NOMO-1 treated with dmso at 0.1 percent for 144 hours (cell line): Measurements from ENCODE around the gene TMEM236.

ENCODE experiments used
- DNase-seq: peaks from one replicate; lab custom pipeline; 2025; ENCODE audit not compliant: unreplicated experiment; lab: John Stamatoyannopoulos, UW

TMEM236 gene

DNA sequence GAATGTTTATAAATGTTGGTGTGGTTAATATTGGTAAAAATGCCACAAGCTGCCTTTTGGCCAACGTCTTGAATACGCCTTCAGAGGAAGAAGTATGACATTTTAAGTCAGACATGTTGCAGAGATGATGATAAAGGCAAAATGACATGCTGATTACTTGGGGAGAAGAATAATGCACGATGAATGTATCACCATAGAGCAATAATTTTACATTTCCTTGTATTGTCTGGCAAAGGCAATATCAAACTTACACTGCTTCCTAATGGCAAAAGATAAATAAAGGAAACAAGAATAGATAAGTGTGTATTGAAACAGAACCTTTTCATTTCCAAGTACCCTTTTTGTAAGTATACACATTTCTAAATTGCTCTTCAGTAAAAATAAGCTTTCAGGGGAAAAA lies 65.8 kb downstream of the TMEM236 start:
- DNase-seq, result no peak

DNA sequence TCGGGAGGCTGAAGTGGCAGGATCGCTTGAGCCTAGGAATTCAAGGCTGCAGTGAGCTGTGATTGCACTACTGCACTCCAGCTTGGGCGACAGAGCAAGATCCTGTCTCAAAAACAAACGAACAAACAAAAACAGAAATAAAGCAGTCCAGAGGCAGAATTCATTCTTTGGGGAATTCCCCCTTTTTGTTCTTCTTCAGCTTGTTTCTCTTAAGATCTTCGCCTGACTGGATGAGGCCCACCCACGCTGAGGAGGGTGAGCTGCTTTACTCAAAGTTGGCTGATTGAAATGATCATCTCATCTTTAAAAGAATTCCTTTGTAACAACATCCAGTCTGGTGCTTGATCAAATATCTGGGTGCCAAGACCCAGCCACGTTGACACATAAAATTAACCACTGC lies 67.8 kb downstream of the TMEM236 start:
- DNase-seq, result no peak

DNA sequence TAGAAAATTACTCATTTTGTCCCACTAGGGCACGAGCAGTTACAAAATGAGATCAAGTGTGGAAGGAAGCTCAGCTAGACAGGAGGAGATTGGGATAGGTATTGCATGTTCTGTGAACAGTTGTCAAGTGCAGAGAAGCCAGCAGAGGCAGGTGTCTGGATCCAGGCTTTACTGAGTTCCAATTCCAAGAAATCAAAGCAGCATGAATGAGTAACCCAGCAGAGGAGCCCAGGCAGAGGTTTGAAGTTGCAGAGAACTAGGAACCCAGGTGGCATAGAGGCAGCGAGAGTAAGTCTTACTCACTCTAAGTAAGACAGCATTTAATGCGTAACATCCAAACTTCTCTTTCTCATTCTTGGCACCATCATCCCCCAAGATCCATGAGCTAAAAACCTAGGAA lies 68.9 kb downstream of the TMEM236 start:
- DNase-seq, result no peak

DNA sequence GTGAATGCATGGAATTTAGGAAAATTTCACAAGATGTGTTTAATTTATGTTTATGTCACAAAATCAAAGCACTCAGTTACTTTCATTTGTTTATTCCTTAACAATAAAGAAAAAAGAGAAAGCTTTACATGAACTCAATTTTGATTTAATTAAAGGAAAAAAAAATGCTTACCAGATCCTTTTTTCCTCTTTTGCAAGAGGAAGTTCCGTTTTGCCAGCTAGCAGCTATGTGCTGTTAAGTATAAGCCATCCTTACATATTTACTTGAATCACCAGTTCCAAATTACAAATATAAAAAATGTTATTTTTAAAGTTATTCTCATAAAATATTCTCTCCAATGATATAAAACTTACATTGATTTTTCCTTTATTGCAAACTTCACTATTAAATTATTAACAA lies 69.9 kb downstream of the TMEM236 start:
- no peak for DNase-seq

DNA sequence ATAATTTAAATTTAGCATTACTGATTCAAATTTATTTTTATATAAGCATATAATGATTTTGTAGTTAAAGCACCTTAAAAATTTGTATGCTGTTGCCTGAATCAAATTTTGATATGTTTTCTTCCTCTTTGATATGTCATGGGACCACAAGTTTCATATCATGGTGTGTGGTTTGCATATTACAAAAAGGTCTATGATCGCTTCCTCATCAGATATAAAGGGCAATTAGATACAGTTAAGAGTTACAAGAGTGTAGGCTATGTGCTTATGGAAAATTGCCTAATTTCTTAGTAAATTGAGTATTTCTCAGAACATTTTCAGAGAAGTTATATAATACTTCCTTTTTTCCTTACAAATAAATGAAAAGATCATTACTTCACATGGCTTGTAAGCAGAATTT lies 79.3 kb downstream of the TMEM236 start:
- DNase-seq, result no peak

DNA sequence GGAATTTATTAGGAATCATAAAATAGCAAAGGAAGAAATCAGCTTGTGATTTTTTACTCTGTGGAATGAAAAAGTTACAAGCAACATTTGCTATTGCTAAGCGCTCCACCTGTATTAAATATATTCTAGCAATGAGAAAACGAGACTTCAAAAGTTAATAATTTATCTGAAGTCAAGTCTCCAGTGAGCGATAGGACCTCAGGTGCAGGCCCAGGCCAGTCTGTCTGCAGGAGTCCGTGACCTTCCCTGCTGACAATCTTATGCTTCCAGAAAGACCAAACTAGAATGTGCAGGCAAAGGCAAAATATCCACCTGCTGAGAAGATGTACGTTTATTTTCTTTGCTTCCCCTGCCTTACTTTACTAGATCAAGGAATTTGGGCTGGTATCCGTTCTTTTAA lies 79.9 kb downstream of the TMEM236 start:
- DNase-seq, result no peak

DNA sequence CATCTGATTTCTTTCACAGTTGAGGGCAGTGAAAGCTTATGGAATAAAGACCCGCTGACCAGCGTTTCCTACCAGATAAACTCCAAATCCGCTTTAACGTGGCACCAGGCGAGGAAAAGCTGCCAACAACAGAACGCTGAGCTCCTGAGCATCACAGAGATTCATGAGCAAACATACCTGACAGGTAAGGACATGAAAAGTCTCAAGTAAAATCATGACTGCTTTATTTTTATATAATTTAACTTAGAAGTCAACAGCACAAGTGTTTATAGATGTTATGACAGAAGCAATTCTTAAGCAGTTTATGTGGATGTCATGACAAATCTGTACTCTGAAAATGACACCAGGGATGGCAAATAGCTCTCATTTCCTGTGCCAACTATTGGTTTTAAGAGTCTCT lies 81.7 kb downstream of the TMEM236 start:
- no peak for DNase-seq

DNA sequence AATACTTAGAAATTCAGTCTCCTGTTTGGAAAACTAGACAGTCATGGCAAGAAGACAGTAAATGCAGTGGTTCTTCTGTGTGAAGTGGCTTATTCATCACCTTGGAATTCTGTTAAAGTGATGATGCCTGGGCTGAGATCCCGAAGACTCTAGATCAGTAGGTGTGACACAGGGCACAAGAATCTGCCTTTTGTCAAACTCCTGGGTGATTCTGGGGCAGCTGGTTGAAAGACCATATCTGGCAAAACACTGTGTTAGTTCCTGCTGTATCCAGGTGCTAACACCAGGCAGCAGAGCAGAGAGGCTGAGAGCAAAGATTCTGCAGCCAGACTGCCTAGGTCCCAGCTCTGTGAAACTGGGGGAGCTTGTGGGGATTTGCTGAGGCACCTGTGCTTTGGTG lies 83.7 kb downstream of the TMEM236 start:
- DNase-seq, result no peak

DNA sequence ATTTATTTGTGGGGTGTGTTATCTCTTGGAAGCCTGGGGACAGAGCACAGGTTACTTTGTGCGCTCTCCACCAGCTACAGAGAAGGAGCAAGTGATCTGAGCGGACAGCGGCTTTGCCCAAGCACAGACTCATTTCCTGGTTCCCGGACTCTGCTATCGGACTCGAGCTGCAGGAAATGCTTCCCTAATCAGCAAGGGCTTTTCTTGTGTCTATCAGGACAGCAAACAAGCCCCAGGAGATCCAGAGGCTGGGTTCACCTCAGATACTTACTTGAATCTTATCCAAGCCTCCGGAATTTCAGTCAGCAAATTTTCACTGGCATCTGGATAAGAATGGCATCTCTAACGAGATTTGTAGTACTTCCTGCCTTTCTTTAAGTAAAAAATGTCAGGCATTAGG lies 84.9 kb downstream of the TMEM236 start:
- no peak for DNase-seq

DNA sequence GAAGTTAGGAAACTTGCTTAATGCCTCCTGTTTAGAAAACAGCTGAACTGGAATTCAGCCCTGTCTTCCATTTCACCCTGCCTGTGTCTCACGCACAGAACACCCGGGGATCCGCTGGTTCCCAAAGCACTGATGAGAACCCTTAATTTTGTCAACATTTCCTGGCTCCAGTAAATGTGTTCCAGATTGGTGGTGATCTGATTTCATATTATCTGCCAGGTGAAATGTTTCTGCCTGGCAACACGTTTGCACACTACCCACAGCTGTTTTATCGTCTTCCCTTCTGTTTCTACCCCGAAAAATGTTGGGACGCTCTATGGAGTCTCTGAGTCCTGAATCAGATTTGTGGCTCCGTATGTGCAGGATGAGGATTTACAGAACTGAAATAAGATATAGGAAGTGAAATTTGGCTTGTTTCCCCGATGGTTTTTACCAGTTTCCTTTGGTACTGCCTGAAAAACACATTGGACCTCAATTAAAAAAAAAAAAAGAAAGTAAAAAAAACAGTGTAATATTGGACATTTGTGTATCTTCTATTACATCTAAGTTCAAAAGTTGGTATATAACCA lies 86.2 kb downstream of the TMEM236 start:
- DNase-seq, result peak; percentile 33

DNA sequence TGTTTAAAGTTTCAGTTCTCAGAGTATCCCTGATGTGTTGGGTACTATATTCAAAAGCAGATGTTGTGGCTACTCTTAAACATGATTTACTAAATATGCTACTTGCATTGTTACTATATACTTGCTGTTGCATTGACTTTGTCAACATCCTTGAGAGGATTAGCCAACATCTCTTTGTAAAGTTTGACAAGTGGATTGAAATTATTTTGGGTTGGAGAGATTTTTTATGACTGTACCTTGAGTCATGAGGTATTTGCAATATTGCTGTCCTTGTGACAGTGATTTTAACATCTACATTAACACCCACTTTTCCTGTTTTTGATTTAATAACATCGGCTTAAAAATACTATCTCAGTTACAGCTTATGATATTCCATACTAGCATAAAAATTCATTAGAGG lies 89.0 kb downstream of the TMEM236 start:
- DNase-seq, result no peak

DNA sequence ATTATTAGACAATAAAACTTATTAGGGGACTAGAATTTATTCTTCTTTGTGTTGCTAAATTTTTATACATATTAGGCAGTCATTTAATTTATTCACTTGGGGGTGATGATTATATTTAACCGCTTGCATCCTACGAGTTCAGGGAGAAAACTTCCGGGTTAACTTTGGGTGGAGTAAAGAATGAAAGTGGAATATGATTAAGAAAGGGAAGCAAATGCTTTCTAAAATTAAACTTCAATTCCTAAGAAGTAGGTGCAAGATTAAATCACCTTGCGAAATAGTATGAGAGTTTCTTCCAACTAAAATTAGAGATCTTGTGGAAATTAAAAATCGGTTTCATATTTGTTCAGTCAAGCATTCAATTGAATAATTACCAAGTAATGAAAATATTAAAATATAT lies 90.6 kb downstream of the TMEM236 start:
- DNase-seq, result no peak

DNA sequence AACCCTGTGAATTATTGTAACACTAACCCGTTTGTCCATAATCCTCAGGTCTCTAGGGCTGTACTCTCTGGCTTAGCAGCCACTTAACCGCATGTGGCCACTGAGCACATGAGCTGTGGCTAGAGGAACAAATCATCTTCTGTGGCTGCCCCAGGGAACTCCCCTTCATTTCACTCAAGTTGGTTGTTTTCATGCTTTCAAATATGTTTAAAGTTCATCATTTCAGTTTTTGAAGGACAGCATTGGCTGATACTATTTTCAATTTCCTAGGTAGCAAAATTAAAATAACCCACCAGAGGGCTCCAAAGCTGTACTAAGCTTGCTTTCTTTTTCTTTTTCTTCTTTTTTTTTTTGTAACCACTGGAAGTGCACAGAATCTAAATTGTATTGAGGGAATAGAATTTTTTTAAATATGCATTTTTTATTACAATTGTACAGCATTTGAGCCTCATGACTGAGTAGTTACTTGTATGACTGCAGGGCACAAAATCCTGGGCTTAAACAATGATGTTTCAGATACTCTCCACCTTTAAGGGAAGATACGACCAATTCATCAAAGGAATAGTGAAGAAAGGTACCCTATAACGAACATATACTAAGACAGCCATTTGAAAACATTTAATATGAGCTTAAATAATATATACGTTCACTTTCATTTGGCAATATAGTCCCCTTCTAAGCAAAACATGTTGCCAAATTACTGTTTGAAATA lies 95.7 kb downstream of the TMEM236 start:
- no peak for DNase-seq

DNA sequence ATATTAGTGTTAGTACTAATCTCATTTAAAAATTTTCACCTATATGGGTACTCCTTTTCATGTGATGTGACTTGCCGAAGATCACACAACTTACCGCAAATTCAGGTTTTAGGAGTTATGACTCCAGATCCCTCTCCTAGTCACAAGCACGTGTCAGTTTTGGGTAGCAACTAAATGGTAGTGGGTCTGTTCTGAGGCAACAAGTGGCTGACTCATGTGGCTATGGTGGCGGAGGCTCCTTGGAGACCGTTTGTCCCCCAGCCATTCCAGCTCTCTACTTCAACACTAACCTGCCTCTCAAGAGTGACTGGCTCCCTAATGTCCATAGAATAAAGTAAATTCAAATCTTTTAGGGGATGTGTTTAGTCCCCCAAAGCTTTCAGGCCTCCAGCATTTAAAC lies 96.6 kb downstream of the TMEM236 start:
- no peak for DNase-seq
